ENCODE results near the gene SLC6A16. TPM values are rescaled to one million over a fixed set of nuclear protein-coding genes. Genes with fewer than 3 reads are reported as not detected.
A peak's percentile ranks its signal among the peaks of the same experiment; 100 is the strongest.
"Not testable (repeated sequence)": the region's sequence is repeated elsewhere in the genome, so short reads cannot be mapped to it uniquely, and the experiment has no call there.

The SLC6A16 gene
- total RNA-seq, 1 donor from 2014 or later = 5.3 TPM

DNA sequence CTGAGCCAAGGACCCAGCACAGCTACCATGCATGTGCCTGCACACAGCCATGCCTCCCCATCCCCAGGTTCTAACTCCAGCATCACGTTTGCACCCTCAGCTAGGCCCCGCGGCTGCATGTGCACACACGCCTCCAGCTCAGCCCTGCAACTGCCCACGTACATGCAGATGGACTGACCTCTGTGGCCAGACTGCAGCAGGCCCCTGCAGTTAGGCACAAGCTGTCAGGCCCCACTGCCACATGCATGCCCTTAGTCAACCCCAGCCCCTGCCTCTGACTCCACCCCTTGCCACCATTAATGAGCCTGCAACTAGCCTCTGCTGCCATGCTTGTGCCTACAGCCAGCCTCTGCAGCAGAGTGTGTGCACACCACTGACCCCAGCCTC, 23.1 kb downstream of the SLC6A16 start:
- Mint-ChIP-seq H3K4me3 (ENCODE audit: unreplicated experiment) (no peak overlapping the region), H3K27ac (ENCODE audit: unreplicated experiment) (no peak overlapping the region), H3K27me3 (ENCODE audit: unreplicated experiment) (no peaks in the 10 kb centered on the region), H3K4me1 (ENCODE audit: unreplicated experiment) (peaks cover 8% of the 10 kb centered on the region), H3K36me3 (ENCODE audit: unreplicated experiment) (peaks cover 10% of the 10 kb centered on the region), H3K9me3 (ENCODE audit: unreplicated experiment) (peaks cover 14% of the 10 kb centered on the region)
- DNase-seq (ENCODE audit: extremely low spot score, unreplicated experiment) = peak; percentile 75
- TF ChIP-seq, protein P1, sequence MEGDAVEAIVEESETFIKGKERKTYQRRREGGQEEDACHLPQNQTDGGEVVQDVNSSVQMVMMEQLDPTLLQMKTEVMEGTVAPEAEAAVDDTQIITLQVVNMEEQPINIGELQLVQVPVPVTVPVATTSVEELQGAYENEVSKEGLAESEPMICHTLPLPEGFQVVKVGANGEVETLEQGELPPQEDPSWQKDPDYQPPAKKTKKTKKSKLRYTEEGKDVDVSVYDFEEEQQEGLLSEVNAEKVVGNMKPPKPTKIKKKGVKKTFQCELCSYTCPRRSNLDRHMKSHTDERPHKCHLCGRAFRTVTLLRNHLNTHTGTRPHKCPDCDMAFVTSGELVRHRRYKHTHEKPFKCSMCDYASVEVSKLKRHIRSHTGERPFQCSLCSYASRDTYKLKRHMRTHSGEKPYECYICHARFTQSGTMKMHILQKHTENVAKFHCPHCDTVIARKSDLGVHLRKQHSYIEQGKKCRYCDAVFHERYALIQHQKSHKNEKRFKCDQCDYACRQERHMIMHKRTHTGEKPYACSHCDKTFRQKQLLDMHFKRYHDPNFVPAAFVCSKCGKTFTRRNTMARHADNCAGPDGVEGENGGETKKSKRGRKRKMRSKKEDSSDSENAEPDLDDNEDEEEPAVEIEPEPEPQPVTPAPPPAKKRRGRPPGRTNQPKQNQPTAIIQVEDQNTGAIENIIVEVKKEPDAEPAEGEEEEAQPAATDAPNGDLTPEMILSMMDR (IDR thresholded peaks at IDR 0.05) = no peak

DNA sequence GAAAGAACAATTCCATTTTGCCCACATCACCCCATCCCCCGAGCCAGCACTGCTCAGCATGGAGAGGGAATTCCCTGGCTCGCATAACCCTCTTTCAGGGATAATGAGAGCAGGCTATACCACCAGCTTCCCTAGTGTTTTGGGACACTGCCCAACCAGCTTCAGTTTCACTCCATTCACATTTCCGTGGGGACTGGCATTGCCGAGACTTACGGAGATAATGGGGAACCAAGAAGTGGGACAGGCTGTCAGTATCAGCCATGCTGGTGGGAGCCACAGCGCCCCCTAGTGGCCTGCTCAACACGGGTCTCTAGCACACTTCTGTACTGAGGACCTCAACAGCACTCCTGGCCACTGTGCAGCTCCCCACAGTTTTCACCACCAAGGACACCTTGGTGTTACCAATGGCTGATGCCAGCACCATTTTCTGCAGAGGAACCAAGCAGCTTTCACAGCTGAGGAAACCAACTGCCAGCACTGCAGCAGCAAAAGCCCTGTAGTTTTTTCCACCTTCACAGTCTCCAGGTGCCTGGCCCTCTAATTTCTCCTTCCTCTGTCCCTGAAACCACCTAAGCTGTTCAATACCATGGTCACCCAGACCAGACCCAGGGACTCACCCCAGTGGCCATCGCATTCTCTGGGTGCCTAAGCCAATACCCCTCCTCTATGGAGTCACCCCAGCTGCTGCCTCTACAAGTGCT, 23.7 kb downstream of the SLC6A16 start:
- H3K4me3 Mint-ChIP-seq (ENCODE audit: unreplicated experiment) = no peak overlapping the region
- TF ChIP-seq, protein P1 (IDR thresholded peaks at IDR 0.05) = peak; percentile 73
- no peak overlapping the region for H3K27ac Mint-ChIP-seq (ENCODE audit: unreplicated experiment)
- peaks cover 10% of the 10 kb centered on the region for H3K36me3 Mint-ChIP-seq (ENCODE audit: unreplicated experiment)
- DNase-seq (ENCODE audit: extremely low spot score, unreplicated experiment) = peak; percentile 85
- H3K9me3 Mint-ChIP-seq (ENCODE audit: unreplicated experiment) = peaks cover 14% of the 10 kb centered on the region
- H3K4me1 Mint-ChIP-seq (ENCODE audit: unreplicated experiment) = peaks cover 8% of the 10 kb centered on the region
- no peaks in the 10 kb centered on the region for H3K27me3 Mint-ChIP-seq (ENCODE audit: unreplicated experiment)

DNA sequence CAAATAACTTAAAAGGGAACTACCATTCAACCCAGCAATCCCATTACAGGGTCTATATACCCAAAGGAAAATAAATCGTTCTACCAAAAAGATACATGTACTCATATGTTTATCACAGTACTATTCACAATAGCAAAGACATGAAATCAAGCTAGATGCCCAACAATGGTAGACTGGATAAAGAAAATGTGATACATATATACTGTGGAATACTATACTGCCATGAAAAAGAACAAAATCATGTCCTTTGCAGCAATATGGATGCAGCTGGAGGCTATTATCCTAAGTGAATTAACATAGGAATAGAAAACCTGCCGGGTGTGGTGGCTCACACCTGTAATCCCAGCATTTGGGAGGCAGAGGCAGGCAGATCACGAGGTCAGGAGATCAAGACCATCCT, 26.3 kb downstream of the SLC6A16 start:
- not testable (repeated sequence) for H3K4me3 Mint-ChIP-seq (ENCODE audit: unreplicated experiment)
- H3K9me3 Mint-ChIP-seq (ENCODE audit: unreplicated experiment) = peaks cover 10% of the 10 kb centered on the region

DNA sequence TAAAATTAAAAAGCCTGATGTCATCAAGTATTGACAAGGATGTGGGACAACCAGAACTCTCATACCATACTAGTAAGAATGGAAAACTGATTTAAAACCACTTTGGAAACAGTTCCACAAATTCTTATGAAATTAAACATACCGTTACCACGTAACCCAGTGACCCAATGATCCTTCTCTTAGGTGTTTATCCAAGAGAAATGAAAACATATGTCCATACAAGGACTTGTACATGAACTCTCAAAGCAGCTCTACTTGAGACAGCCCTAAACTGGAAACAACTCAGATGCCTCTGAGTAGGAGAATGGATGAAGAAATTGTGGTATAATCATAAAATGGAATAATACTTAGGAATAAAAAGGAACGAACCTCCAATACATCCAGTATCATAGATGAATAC, 27.6 kb downstream of the SLC6A16 start:
- Mint-ChIP-seq H3K4me3 (ENCODE audit: unreplicated experiment) (no peak overlapping the region), H3K36me3 (ENCODE audit: unreplicated experiment) (peaks cover 3% of the 10 kb centered on the region), H3K27ac (ENCODE audit: unreplicated experiment) (no peak overlapping the region), H3K4me1 (ENCODE audit: unreplicated experiment) (peaks cover 8% of the 10 kb centered on the region), H3K27me3 (ENCODE audit: unreplicated experiment) (no peaks in the 10 kb centered on the region), H3K9me3 (ENCODE audit: unreplicated experiment) (peaks cover 2% of the 10 kb centered on the region)
- TF ChIP-seq, protein P1 (IDR thresholded peaks at IDR 0.05) = no peak
- DNase-seq (ENCODE audit: extremely low spot score, unreplicated experiment) = no peak

More for the DNA sequence above, 26.3 kb downstream of the SLC6A16 start:
- H3K27me3 Mint-ChIP-seq (ENCODE audit: unreplicated experiment); H3K27ac Mint-ChIP-seq (ENCODE audit: unreplicated experiment); H3K4me1 Mint-ChIP-seq (ENCODE audit: unreplicated experiment): not testable (repeated sequence)
- DNase-seq (ENCODE audit: extremely low spot score, unreplicated experiment) = peak; percentile 21
- H3K36me3 Mint-ChIP-seq (ENCODE audit: unreplicated experiment) = peaks cover 11% of the 10 kb centered on the region

DNA sequence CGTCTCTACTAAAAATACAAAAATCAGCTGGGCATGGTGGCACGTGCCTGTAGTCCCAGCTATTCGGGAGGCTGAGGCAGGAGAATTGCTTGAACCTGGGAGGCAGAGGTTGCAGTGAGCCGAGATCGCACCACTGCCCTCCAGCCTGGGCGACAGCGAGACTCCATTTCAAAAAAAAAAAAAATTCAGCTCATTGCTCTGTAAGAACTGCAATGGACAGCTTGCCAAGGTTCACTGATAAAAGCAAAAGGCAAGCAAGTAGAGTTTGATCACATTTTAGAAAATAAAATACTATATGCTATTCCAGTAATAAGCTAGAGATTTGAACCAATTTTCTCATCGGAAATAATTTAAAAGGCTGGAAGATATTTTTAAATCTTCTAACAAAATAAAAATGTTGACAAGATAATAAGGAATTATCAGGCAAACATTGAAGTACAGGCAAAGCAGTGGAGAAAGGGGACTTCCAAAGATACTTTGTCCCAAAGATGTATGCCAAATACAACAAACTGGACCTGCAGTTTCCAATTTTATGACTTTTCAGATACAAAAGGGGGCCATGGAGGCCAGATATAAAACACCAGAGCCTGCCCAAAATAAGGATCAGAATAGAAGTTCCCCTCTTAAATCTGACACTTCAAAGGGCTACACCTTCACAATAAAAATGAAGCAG, 29.6 kb downstream of the SLC6A16 start:
- Mint-ChIP-seq H3K9me3 (ENCODE audit: unreplicated experiment) (no peaks in the 10 kb centered on the region), H3K4me3 (ENCODE audit: unreplicated experiment) (no peak overlapping the region), H3K27me3 (ENCODE audit: unreplicated experiment) (no peaks in the 10 kb centered on the region), H3K36me3 (ENCODE audit: unreplicated experiment) (peaks cover 3% of the 10 kb centered on the region), H3K4me1 (ENCODE audit: unreplicated experiment) (peaks cover 8% of the 10 kb centered on the region), H3K27ac (ENCODE audit: unreplicated experiment) (no peak overlapping the region)
- DNase-seq (ENCODE audit: extremely low spot score, unreplicated experiment) = no peak
- TF ChIP-seq, protein P1 (IDR thresholded peaks at IDR 0.05) = no peak
